ENCODE results near the gene SLC9A1.

DNA sequence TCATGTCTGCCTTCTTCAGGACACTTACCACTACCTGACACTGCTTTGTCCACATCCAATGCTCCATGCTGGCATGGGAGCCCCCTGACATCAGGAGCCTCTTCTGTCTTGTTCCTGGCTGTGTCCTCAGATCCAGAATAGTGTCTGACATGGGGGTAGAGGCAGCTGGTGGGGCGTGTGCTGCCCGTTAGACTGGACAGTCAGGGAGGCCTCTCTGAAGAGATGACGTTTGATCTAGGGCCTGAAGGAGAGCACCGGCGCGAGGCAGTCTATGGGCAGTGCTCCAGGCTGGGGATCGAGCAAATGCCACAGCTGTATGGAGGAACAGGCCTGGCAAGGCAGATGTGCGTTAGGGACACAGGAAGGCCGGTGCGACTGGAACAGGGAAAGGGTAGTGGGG, 16.6 kb downstream of the SLC9A1 start:
- TF ChIP-seq CTCF (IDR thresholded peaks at IDR 0.05) (no peak), EZH2 (IDR thresholded peaks at IDR 0.05) (no peak)

Data from neural progenitor cell (in vitro differentiated cells).